Thymus (tissue), 11 donors: ENCODE data around the gene MYZAP. TPM values are rescaled to one million over a fixed set of nuclear protein-coding genes. Genes with fewer than 3 reads are reported as not detected.

Source experiments
- DNase-seq, 9 donors: peaks; one replicate each; pipeline ENCODE4 v3.0.0-alpha.2; 2013; ENCODE audit warnings: low spot score in 9 of 9, low read depth in 6 of 9, missing footprints in 1 of 9
- H3K27ac ChIP-seq, 2 donors: one replicate each; pipeline ENCODE4 v1.5.1; 2013; ENCODE audit warnings: control low read depth in 1 of 2, low read depth in 1 of 2, low read length in 1 of 2, mild to moderate bottlenecking in 1 of 2, moderate library complexity in 1 of 2
- H3K27me3 ChIP-seq, 2 donors: one replicate each; pipeline ENCODE4 v1.5.1; 2013; ENCODE audit warnings: low read length in 1 of 2; ENCODE audit not compliant: control insufficient read depth in 2 of 2, insufficient read depth in 1 of 2
- H3K36me3 ChIP-seq, 2 donors: one replicate each; pipeline ENCODE4 v1.5.1; 2013; ENCODE audit warnings: low read length in 1 of 2, mild to moderate bottlenecking in 1 of 2, moderate library complexity in 1 of 2; ENCODE audit not compliant: control insufficient read depth in 2 of 2, insufficient read depth in 2 of 2
- H3K4me1 ChIP-seq, 2 donors: one replicate each; pipeline ENCODE4 v1.5.1; 2013; ENCODE audit warnings: low read length in 2 of 2; ENCODE audit not compliant: control insufficient read depth in 2 of 2, insufficient read depth in 2 of 2
- H3K4me3 ChIP-seq, 2 donors: one replicate each; pipeline ENCODE4 v1.5.1; 2013; ENCODE audit warnings: low read length in 2 of 2, control low read depth in 1 of 2, mild to moderate bottlenecking in 1 of 2
- H3K9me3 ChIP-seq, 2 donors: one replicate each; pipeline ENCODE4 v1.5.1; 2013; ENCODE audit warnings: low read length in 1 of 2, mild to moderate bottlenecking in 1 of 2; ENCODE audit not compliant: control insufficient read depth in 2 of 2, insufficient read depth in 1 of 2
- WGBS: extraction: QIAGEN DNeasy Blood & Tissue Kit; methylation state at CpG from one replicate; pipeline ENCODE4 v1.1.7; 2013; 5-methylcytosine and 5-hydroxymethylcytosine counted together
- polyA plus RNA-seq: library from polyadenylated mRNA; stranded (reverse); fragments of 200-250 nt; gene quantifications from one replicate; pipeline ENCODE4 v1.2.3, GENCODE V29; 2013
- total RNA-seq: library from RNA; stranded (reverse); fragments of 120-200 nt; gene quantifications from one replicate; pipeline ENCODE4 v1.2.4, GENCODE V29; 2013
- donor health status: healthy.

MYZAP gene
- total and polyA plus RNA-seq, 2 donors, result 2.5 to 3.4 TPM

GRCh38 chr15:57697588-57697987 lies 105.9 kb downstream of the MYZAP start:
- Histone ChIP-seq H3K9me3 (no peaks in the 10 kb centered on the region), H3K27ac (no peak overlapping the region), H3K36me3 (no peaks in the 10 kb centered on the region), H3K27me3 (peaks cover 6 to 15% of the 10 kb centered on the region in 2 donors), H3K4me1 (no peaks in the 10 kb centered on the region), H3K4me3 (no peak overlapping the region)
- no peak for DNase-seq
- 95% methylated on average over 4 of the region's 4 CpGs for WGBS

DNA sequence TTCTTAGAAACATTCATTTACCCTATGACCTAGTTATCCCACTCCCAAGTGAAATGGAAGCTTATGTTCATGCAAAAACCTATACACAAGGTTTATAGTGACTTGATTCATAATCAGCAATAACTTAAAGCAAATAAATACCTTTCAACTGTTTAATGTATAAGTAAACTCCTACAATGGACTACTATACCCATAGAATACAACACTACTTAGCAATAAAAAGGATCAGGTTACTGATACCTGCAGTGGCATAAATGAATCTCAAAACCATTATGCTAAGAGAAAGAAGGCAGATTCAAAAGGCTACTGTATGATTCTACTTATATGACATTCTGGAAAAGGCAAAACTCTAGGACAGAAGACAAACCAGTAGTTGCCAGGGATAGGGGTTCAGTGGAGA lies 106.5 kb downstream of the MYZAP start:
- Histone ChIP-seq H3K27me3 (peaks cover 10 to 16% of the 10 kb centered on the region in 2 donors), H3K4me1 (no peaks in the 10 kb centered on the region), H3K9me3 (no peaks in the 10 kb centered on the region), H3K27ac (no peak overlapping the region), H3K36me3 (no peaks in the 10 kb centered on the region), H3K4me3 (no peak overlapping the region)
- no peak for DNase-seq

DNA sequence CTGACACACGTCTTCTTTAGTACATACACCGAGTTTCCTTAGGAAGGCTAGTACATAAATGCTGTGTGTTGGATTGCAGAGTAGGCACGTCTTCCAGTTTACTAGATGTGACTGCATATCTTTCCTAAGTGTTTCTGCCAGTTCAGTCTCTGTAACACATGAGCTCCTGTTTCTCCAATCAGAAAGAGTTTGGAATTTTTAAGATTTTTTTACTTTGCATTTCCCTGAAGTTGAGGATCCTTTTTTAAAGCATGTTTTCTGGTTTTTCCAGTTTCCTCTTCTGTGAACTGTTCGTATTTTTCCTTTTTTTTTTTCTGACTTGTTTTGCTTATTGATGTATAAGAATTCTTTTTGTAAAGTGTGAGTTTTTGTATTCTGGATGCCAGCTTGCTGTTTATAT lies 107.3 kb downstream of the MYZAP start:
- 98% methylated on average over 4 of the region's 4 CpGs for WGBS
- no peak for DNase-seq
- no peaks in the 10 kb centered on the region for H3K36me3 ChIP-seq

GRCh38 chr15:57703387-57703786 lies 111.7 kb downstream of the MYZAP start:
- H3K4me1 ChIP-seq, result peaks cover 6 to 10% of the 10 kb centered on the region in 2 donors
- peaks cover 10 to 14% of the 10 kb centered on the region in 2 donors for H3K27me3 ChIP-seq
- 26% methylated on average over 2 of the region's 2 CpGs for WGBS
- peak in 6 of 9 donors; percentile 34 to 77 (median 39) for DNase-seq
- no peak overlapping the region for H3K27ac ChIP-seq
- no peaks in the 10 kb centered on the region for H3K36me3 ChIP-seq
- no peak overlapping the region for H3K4me3 ChIP-seq
- H3K9me3 ChIP-seq, result peaks cover 3 to 5% of the 10 kb centered on the region in 2 donors

More for the DNA sequence above, 107.3 kb downstream of the MYZAP start:
- peaks cover 10 to 16% of the 10 kb centered on the region in 2 donors for H3K27me3 ChIP-seq
- H3K9me3 ChIP-seq, result no peaks in the 10 kb centered on the region
- no peaks in the 10 kb centered on the region for H3K4me1 ChIP-seq
- H3K4me3 ChIP-seq, result no peak overlapping the region
- H3K27ac ChIP-seq, result no peak overlapping the region

DNA sequence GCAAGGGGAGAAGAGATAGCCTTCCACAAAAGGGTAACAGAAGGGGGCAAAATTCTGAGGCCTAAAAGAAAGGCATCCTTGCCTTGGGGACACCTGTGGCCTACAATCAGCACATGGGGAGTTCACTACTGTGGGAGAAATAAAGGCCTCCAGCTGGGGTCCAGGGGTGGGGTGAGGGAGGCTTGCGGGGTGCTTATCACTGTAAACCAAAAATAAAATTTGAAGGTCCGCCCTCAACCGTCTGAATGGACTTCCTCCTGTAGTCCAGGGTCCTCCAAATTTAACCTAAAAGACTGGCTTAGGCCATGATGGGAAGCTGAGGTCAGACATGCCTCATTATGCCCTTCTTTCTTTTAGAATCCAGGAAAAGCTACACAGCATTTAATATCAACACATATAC lies 112.7 kb downstream of the MYZAP start:
- Histone ChIP-seq H3K27ac (no peak overlapping the region), H3K4me1 (peaks cover 9 to 13% of the 10 kb centered on the region in 2 donors), H3K27me3 (peaks cover 10 to 14% of the 10 kb centered on the region in 2 donors), H3K9me3 (peaks cover 3 to 5% of the 10 kb centered on the region in 2 donors), H3K36me3 (peaks cover 6% of the 10 kb centered on the region in 2 donors), H3K4me3 (no peak overlapping the region)
- 94% methylated on average over 3 of the region's 3 CpGs for WGBS
- DNase-seq, result no peak

GRCh38 chr15:57705746-57706404 lies 114.2 kb downstream of the MYZAP start:
- no peak for DNase-seq
- Histone ChIP-seq H3K36me3 (peaks cover 11 to 18% of the 10 kb centered on the region in 2 donors), H3K27me3 (peaks cover 6 to 10% of the 10 kb centered on the region in 2 donors), H3K4me1 (peaks cover 9 to 13% of the 10 kb centered on the region in 2 donors), H3K9me3 (peaks cover 3 to 5% of the 10 kb centered on the region in 2 donors), H3K27ac (peak overlapping the region; percentile 79 to 88), H3K4me3 (peak overlapping the region; percentile 82 to 96)
- WGBS, result 87% methylated on average over 12 of the region's 12 CpGs

DNA sequence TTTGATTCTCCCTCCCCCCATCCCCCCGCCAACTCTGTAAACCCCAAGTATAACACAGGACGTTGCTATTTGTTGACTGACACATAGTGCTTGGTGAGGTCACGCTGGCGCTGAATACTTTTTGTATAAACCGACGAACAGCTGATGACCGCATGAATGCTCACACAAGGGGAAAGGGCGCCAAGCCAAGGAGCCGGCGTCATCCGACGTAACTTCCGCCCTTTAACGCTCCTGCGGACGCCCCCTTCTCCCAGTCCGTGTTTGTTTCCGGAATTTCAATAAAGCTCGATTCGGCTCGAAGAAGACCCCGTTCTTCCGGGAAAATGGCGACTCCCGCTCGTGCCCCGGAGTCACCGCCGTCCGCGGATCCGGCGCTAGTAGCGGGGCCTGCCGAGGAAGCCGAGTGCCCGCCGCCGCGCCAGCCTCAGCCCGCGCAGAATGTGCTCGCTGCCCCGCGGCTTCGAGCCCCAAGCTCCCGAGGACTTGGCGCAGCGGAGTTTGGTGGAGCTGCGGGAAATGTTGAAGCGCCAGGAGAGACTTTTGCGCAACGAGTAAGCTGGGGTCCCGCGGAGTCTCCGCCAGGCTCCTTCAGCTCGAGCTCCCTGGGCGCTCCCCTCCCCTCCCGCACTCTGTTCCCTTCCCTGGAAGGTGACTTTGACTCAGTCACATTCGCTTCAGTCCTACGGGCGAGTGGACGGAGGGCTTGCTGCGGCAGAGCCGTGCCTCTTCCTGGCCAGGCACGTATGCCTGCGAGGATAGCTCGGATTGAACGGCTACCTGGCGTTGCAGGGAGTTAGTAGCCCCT lies 114.9 kb downstream of the MYZAP start, which contains the start of gene POLR2M:
TSS of gene POLR2M (plus strand) at position 310 of the 805 bp plus-strand sequence. CDS start at position 439, 129 bp downstream.
- 4% methylated on average over 70 of the region's 70 CpGs for WGBS
- Histone ChIP-seq H3K27me3 (peaks cover 4 to 6% of the 10 kb centered on the region in 2 donors), H3K27ac (peak within 1 kb of the TSS; percentile 79 to 88), H3K9me3 (peaks cover 3 to 5% of the 10 kb centered on the region in 2 donors), H3K36me3 (peaks cover 16 to 25% of the 10 kb centered on the region in 2 donors), H3K4me1 (peaks cover 9 to 13% of the 10 kb centered on the region in 2 donors), H3K4me3 (peak within 1 kb of the TSS; percentile 82 to 96)
- DNase-seq, result peak; percentile 81 to 95 (median 88)

DNA sequence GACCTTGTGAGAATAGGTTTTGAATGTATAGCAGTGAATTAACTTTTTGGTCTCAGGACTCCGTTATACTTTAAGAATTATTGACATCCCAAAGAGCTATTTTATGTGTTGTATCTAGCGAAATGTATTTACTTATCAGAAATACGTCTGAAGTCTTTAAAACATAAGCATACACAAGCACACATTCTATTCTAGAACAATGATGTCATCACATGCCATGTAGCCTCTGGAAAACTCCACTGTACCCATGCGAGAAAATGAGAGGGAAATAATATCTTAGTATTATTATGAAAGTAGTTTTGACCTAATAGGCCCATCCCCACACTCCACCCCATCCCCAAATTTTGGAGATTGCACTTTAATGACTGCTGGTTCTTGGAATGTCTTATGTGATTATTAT lies 116.3 kb downstream of the MYZAP start:
- WGBS, result 97% methylated on average over 4 of the region's 4 CpGs
- Histone ChIP-seq H3K27ac (no peak overlapping the region), H3K4me1 (peaks cover 9 to 13% of the 10 kb centered on the region in 2 donors)

DNA sequence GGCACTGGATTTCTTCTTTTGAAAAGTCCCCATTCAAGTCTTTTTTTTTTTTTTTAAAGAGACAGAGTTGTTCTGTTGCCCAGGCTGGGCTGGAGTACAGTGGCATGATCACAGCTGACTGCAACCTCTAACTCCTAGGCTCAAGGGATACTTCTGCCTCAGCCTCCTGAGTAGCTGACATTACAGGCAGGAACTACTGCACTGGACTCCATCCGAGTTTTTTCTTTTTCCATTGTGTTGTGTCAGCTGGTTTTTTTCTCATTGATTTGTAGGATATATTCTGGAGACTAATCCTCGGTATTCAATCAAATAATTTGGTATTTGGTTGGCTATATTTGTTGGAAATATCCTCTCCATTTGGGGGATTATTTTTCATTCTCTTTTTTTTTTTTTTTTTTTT lies 126.6 kb downstream of the MYZAP start:
- no peak overlapping the region for H3K4me3 ChIP-seq
- 96% methylated on average over 2 of the region's 2 CpGs for WGBS
- peaks cover 17 to 30% of the 10 kb centered on the region in 2 donors for H3K36me3 ChIP-seq
- no peaks in the 10 kb centered on the region for H3K27me3 ChIP-seq
- DNase-seq, result no peak
- H3K27ac ChIP-seq, result no peak overlapping the region
- no peaks in the 10 kb centered on the region for H3K9me3 ChIP-seq
- no peaks in the 10 kb centered on the region for H3K4me1 ChIP-seq

More for the DNA sequence above, 116.3 kb downstream of the MYZAP start:
- H3K27me3 ChIP-seq, result no peaks in the 10 kb centered on the region
- H3K9me3 ChIP-seq, result peaks cover 3 to 5% of the 10 kb centered on the region in 2 donors
- peaks cover 26 to 39% of the 10 kb centered on the region in 2 donors for H3K36me3 ChIP-seq
- no peak for DNase-seq
- peak overlapping the region; percentile 22 to 82 for H3K4me3 ChIP-seq
